Central memory CD8-positive, alpha-beta T cell (primary cell): Measurements from ENCODE around the gene HOMER2.
"Not testable (repeated sequence)": the region's sequence is repeated elsewhere in the genome, so short reads cannot be mapped to it uniquely, and the experiment has no call there.

Source experiments
- ATAC-seq: fragments of 150-1000 bp; cut with Tn5 transposase; replicated peaks from 2 replicates; pipeline ENCODE4 v1.10.0; 2022; ENCODE audit warnings: mild to moderate bottlenecking, moderate FRiP score, moderate number of reproducible peaks; ENCODE audit not compliant: poor library complexity, severe bottlenecking; ENCODE audit errors: extremely low read depth
- DNase-seq, 2 donors: peaks; one replicate each; pipeline ENCODE4 v3.0.0; 2021; ENCODE audit warnings: low spot score in 2 of 2
- H3K27ac Mint-ChIP-seq: one replicate; pipeline ENCODE4 v1.8.0; 2022; ENCODE audit warnings: low read depth, mild to moderate bottlenecking, moderate library complexity, mixed read lengths
- H3K27me3 Mint-ChIP-seq: one replicate; pipeline ENCODE4 v1.8.0; 2022; ENCODE audit warnings: mixed read lengths
- H3K36me3 Mint-ChIP-seq: one replicate; pipeline ENCODE4 v1.8.0; 2022; ENCODE audit warnings: mild to moderate bottlenecking, moderate library complexity, mixed read lengths; ENCODE audit not compliant: insufficient read depth
- H3K4me1 Mint-ChIP-seq: one replicate; pipeline ENCODE4 v1.8.0; 2022; ENCODE audit warnings: mixed read lengths
- H3K4me3 Mint-ChIP-seq: one replicate; pipeline ENCODE4 v1.8.0; 2022; ENCODE audit warnings: mild to moderate bottlenecking, moderate library complexity, mixed read lengths
- H3K9me3 Mint-ChIP-seq: one replicate; pipeline ENCODE4 v1.8.0; 2022; ENCODE audit warnings: mixed read lengths

HOMER2 gene

DNA sequence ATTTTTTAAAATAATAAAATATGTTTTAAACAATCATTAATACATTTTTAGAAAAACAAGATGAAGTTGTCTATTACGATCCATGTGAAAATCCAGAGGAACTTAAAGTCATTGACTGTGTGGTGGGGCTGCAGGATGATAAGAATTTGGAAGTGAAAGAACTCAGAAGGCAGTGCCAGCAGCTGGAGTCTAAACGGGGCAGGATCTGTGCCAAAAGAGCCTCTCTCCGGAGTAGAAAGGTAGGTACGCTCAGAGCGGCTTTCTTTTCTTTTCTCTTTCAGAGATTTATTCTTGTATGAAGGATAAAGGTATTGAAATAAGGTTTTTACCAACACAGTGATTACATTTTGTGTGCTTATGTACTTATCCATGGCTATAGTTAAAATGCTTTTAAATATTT lies 129.5 kb downstream of the HOMER2 start:
- ATAC-seq (no peak), DNase-seq (no peak)
- Mint-ChIP-seq H3K4me1 (peaks cover 6% of the 10 kb centered on the region), H3K9me3 (no peaks in the 10 kb centered on the region), H3K36me3 (peaks cover 81% of the 10 kb centered on the region), H3K4me3 (no peak overlapping the region), H3K27ac (no peak overlapping the region), H3K27me3 (no peaks in the 10 kb centered on the region)

DNA sequence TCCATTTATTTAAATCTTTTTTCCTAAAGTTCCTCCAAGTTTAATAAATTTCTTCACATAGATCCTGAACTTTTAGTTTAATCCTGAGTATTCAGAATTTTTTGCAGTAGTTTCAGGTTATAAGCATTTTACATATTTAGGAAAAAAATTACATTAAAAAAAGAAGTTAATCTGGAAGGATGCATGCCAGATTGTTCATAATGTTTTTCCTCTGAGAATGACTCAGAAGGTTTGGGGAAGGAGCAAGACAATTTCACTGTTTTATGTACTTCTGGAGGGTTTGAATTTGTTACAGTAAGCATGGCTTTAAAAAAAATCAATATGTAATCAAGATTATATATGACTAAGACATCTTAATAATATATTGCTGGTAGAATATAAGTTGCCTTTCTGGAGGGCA lies 130.7 kb downstream of the HOMER2 start:
- H3K9me3 Mint-ChIP-seq, H3K27me3 Mint-ChIP-seq, ATAC-seq, DNase-seq, H3K4me3 Mint-ChIP-seq: not testable (repeated sequence)
- H3K4me1 Mint-ChIP-seq, result peaks cover 11% of the 10 kb centered on the region
- peaks cover 79% of the 10 kb centered on the region for H3K36me3 Mint-ChIP-seq
- peak overlapping the region; percentile 19 for H3K27ac Mint-ChIP-seq

DNA sequence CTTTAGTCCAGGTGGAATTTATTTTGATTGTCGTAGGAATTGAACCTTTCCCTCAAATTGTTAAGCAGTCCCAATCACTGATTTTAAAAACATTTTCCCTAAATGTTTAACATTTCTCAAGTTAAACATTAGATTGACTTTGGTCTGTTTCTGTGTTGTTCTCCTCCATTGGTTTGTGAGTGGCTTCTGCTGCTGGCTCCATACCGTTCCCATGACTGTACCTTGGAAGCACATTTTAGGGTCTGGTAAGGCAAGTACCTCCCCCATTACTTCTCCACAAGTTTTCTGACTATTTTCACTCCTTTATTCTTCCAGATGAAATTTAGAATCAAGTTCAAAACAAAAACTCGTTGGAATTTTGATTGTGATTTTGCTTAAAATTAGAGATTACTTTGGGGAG lies 131.1 kb downstream of the HOMER2 start:
- H3K36me3 Mint-ChIP-seq, result peaks cover 79% of the 10 kb centered on the region

DNA sequence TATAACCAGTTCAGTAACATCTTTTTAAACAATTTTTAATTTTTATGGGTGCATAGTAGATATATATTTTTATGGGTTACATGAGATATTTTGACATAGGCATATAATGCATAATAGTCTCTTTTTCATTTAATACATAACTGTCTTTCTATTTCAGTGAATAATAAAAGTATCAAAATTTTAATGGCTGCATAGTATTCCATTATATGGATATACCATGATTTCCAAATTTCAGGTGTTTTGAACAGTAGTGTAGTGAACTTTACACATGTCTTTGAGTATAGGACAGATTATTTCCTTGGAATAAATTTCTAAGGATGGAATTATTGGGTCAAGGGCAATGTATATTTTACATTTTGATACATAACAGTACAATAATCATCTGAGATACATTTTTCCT lies 132.4 kb downstream of the HOMER2 start:
- Mint-ChIP-seq H3K4me1 (peaks cover 21% of the 10 kb centered on the region), H3K9me3 (no peaks in the 10 kb centered on the region), H3K36me3 (peaks cover 79% of the 10 kb centered on the region), H3K4me3 (no peak overlapping the region), H3K27me3 (no peaks in the 10 kb centered on the region), H3K27ac (no peak overlapping the region)
- DNase-seq, result no peak
- ATAC-seq, result no peak

More for the DNA sequence above, 131.1 kb downstream of the HOMER2 start:
- not testable (repeated sequence) for ATAC-seq, H3K9me3 Mint-ChIP-seq, DNase-seq, H3K27me3 Mint-ChIP-seq, H3K4me3 Mint-ChIP-seq
- H3K27ac Mint-ChIP-seq, result peak overlapping the region; percentile 19
- peaks cover 15% of the 10 kb centered on the region for H3K4me1 Mint-ChIP-seq

DNA sequence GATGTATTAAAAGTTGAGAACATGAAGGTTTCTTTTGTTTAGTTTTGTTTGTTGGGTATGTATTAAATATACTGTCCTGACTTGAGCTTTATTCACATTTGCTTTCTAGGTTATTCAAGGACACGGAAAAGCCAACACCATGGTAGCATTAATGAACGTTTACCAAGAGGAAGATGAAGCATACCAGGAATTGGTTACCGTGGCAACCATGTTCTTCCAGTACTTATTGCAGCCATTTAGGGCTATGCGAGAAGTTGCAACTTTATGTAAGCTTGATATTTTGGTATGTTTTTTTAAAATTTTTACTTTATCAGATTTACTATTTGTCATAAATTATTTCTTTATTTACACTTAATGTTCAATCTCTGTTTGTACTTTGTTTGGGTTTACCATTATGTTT lies 139.5 kb downstream of the HOMER2 start:
- H3K4me3 Mint-ChIP-seq, result peak overlapping the region; percentile 53
- DNase-seq (no peak), ATAC-seq (no peak)
- H3K9me3 Mint-ChIP-seq, result no peaks in the 10 kb centered on the region
- H3K27me3 Mint-ChIP-seq, result no peaks in the 10 kb centered on the region
- peak overlapping the region; percentile 100 for H3K27ac Mint-ChIP-seq
- peaks cover 46% of the 10 kb centered on the region for H3K4me1 Mint-ChIP-seq
- H3K36me3 Mint-ChIP-seq, result peaks cover 67% of the 10 kb centered on the region

- DNase-seq (peak in 1 of 2 donors; percentile 61), ATAC-seq (peak; percentile 29)
- Mint-ChIP-seq H3K27ac (peak overlapping the region; percentile 100), H3K4me1 (peaks cover 36% of the 10 kb centered on the region), H3K4me3 (peak overlapping the region; percentile 85), H3K9me3 (no peaks in the 10 kb centered on the region), H3K27me3 (no peaks in the 10 kb centered on the region), H3K36me3 (peaks cover 51% of the 10 kb centered on the region)
Observed at GRCh38 chr15:82810890-82811426, 141.6 kb downstream of the HOMER2 start.

DNA sequence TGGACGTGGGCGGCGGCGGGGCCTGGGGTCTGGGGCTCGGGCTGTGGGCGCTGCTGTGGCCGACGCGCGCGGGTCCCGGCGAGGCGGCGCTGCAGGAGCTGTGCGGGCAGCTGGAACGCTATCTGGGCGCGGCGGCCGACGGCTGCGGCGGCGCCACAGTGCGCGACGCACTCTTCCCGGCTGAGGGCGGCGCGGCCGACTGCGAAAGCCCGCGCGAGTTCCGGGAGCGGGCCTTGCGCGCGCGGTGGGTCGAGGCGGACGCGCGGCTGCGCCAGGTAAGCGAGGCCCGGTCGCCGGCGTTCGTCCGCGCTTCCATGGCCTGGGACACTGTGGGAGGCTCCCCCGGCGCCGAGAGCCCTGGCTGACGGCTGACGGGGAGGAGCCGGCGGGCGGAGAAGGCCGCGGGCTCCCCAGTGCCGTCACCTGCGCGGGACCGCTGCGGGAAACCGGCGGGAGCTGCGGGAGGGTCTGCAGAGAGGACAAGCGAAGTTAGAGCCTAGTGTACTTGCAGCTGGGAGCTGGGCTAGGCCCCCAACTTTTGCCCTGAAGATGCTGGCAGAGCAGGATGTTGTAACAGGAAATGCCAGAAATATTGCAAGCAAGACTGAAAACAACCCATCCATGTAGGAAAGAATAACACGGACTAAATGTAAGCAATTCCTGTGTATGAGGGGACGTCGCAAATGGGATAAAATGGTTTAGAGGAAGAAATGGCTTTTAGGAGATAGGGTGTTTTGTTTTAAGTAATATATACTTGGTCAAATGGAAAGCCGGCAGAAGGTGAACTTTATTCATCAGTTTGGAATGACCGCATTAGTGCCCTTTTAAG lies 142.2 kb downstream of the HOMER2 start:
- Mint-ChIP-seq H3K9me3 (no peaks in the 10 kb centered on the region), H3K27me3 (no peaks in the 10 kb centered on the region), H3K27ac (peak overlapping the region; percentile 100), H3K4me1 (peaks cover 32% of the 10 kb centered on the region), H3K4me3 (peak overlapping the region; percentile 85), H3K36me3 (peaks cover 45% of the 10 kb centered on the region)
- ATAC-seq, result peak; percentile 20
- peak in 1 of 2 donors; percentile 25 for DNase-seq

GRCh38 chr15:82809308-82810060 lies 143.0 kb downstream of the HOMER2 start, which contains the start of gene WHAMM:
WHAMM (plus strand) TSS chr15:82809628; CDS start chr15:82809727, 99 bp downstream.
- Mint-ChIP-seq H3K4me3 (peak within 1 kb of the TSS; percentile 85), H3K27ac (peak within 1 kb of the TSS; percentile 100), H3K27me3 (no peaks in the 10 kb centered on the region), H3K4me1 (peaks cover 28% of the 10 kb centered on the region), H3K9me3 (no peaks in the 10 kb centered on the region), H3K36me3 (peaks cover 38% of the 10 kb centered on the region)
- peak; percentile 90 to 94 for DNase-seq
- ATAC-seq, result peak; percentile 91

DNA sequence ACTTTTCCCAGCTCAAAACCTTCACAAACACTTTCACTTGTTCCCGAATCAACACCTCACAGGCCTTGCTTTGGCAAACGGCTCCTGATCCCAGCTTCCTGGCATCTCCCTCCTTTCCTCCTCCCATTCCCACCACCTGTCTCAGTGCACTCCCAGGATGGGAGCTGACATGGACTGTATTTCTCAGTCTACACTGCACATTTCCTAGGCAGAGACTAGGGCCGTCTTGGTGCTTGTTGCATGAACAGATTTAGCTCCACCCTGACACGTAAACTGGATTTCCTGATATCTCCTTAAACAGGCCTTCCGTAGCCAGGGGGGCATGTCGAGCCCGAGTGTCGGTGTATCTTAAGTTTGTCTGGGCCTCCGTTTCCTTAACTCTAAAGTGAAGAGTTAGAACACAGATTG lies 143.9 kb downstream of the HOMER2 start:
- ATAC-seq, result no peak
- peaks cover 30% of the 10 kb centered on the region for H3K36me3 Mint-ChIP-seq
- no peaks in the 10 kb centered on the region for H3K9me3 Mint-ChIP-seq
- DNase-seq, result no peak
- peaks cover 5% of the 10 kb centered on the region for H3K27me3 Mint-ChIP-seq
- H3K4me3 Mint-ChIP-seq, result no peak overlapping the region
- H3K4me1 Mint-ChIP-seq, result peaks cover 28% of the 10 kb centered on the region
- H3K27ac Mint-ChIP-seq, result peak overlapping the region; percentile 92

GRCh38 chr15:82807920-82808633 lies 144.4 kb downstream of the HOMER2 start:
- ATAC-seq, result no peak
- Mint-ChIP-seq H3K4me3 (no peak overlapping the region), H3K27ac (peak overlapping the region; percentile 92), H3K4me1 (peaks cover 28% of the 10 kb centered on the region), H3K9me3 (no peaks in the 10 kb centered on the region), H3K36me3 (peaks cover 26% of the 10 kb centered on the region), H3K27me3 (peaks cover 11% of the 10 kb centered on the region)
- DNase-seq, result no peak

GRCh38 chr15:82805994-82806406 lies 146.5 kb downstream of the HOMER2 start, which contains the start of gene FSD2:
FSD2 (minus strand) TSS chr15:82806069; CDS start chr15:82787390, 18,679 bp downstream.
- no peak within 1 kb of the TSS for H3K4me3 Mint-ChIP-seq
- H3K27me3 Mint-ChIP-seq, result peaks cover 20% of the 10 kb centered on the region
- peaks cover 18% of the 10 kb centered on the region for H3K4me1 Mint-ChIP-seq
- ATAC-seq (no peak), DNase-seq (no peak)
- no peak within 1 kb of the TSS for H3K27ac Mint-ChIP-seq
- no peaks in the 10 kb centered on the region for H3K9me3 Mint-ChIP-seq
- H3K36me3 Mint-ChIP-seq, result peaks cover 12% of the 10 kb centered on the region

DNA sequence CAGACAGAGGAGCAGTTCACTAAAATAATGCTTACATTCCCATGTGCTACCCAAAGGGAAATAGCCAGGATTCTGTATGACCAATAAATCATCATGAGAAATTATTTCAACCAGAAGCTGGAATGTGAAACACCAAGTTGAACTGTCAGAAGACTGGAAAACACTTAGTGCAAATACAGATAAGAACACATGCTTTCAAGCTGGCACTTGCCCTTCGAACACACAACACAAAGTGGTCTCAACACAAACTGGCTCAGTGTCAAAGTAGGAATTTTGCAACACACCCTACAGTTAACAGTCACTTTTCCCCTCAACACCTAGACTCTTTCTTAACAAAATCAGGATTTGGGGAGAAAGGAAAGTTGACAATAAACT lies 148.0 kb downstream of the HOMER2 start:
- ATAC-seq, result no peak
- Mint-ChIP-seq H3K9me3 (no peaks in the 10 kb centered on the region), H3K36me3 (peaks cover 6% of the 10 kb centered on the region), H3K4me3 (no peak overlapping the region), H3K27ac (no peak overlapping the region), H3K4me1 (peaks cover 10% of the 10 kb centered on the region), H3K27me3 (peaks cover 33% of the 10 kb centered on the region)
- DNase-seq, result no peak
